Erythroblast (primary cell): ENCODE results near the gene ACVR2A.

Source experiments
- GATA1 ChIP-seq: IDR thresholded peaks from 2 replicates; pipeline ENCODE4 v1.6.1; 2011; ENCODE audit warnings: low read depth, mild to moderate bottlenecking, control low read depth, low read length, moderate library complexity
- POLR2A ChIP-seq: IDR thresholded peaks from 2 replicates; pipeline ENCODE4 v1.6.1; 2011; ENCODE audit warnings: mild to moderate bottlenecking, low read length

- TF ChIP-seq POLR2A (no peak), GATA1 (no peak)
Observed at GRCh38 chr2:147976102-147976501, 131.3 kb downstream of the ACVR2A start.
